ENCODE measurements around the gene RGS8. TPM values are rescaled to one million over a fixed set of nuclear protein-coding genes. Genes with fewer than 3 reads are reported as not detected.

The RGS8 gene, protein sequence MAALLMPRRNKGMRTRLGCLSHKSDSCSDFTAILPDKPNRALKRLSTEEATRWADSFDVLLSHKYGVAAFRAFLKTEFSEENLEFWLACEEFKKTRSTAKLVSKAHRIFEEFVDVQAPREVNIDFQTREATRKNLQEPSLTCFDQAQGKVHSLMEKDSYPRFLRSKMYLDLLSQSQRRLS
- total RNA-seq (2022; extraction: Qiagen RNA extraction; ENCODE audit: low read depth): not detected in 5 replicates

DNA sequence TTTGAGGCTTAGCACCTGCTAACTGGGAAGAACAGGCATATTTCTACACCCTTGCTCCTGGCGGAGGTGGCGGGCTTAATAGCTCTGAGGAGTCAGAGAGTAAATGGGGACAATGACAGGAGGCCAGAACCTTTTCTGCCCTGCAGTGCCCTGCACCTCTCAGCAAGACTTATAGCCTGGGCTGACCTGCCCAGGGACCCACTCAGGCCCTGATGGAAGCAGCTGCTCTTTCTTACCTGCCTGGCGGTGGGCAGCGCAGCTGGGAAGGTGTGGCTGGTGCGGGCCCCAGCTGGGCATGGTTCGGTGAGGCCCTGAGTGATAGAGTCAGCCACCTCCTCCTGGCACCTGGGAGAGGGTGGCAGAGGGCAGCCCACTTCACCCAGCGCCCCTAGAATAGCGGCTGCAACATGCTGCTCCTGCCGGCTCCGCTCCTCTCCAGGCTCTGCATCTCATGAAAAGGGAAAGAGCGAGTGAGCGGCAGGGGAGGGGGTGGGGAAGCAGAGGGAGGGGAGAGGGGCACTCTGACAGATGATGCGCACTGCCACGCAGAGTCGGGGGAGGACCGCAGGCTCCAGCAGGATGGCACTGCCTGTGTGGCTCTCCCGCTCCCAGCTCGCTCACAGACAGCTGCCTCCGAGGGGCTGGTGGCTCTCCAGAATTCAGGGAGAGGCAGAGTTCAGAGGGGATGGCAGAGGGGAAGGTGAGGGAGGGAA, at the start of gene RGS8:
RGS8 (minus strand) TSS at position 472 of the 713 bp plus-strand sequence. CDS start 14,938 bp downstream, outside the sequence.

Other genes with a start within 250 kb of the RGS8 start
- gene RGSL1, start 234.4 kb downstream of the RGS8 start, total RNA-seq (2022; extraction: Qiagen RNA extraction; ENCODE audit: low read depth): not detected in 5 replicates
- 2.1 to 2.8 TPM (median 2.7 TPM) in 5 replicates for gene RNASEL, start 95.3 kb downstream of the RGS8 start, total RNA-seq (2022; extraction: Qiagen RNA extraction; ENCODE audit: low read depth)
- 0.14 to 0.32 TPM (median 0.20 TPM) in 5 replicates for gene RGS16, start 80.2 kb downstream of the RGS8 start, total RNA-seq (2022; extraction: Qiagen RNA extraction; ENCODE audit: low read depth)
- gene NPL, start 105.2 kb upstream of the RGS8 start, total RNA-seq (2022; extraction: Qiagen RNA extraction; ENCODE audit: low read depth): 0.41 to 1.2 TPM (median 1.1 TPM) in 5 replicates
- gene DHX9, start 154.8 kb upstream of the RGS8 start, total RNA-seq (2022; extraction: Qiagen RNA extraction; ENCODE audit: low read depth): 171 to 188 TPM (median 180 TPM) in 5 replicates

All from A549 treated with DMSO at 1 μM for 4 hours (cell line).